K562 (cell line): Measurements from ENCODE around the gene PPP1R37. TPM values are rescaled to one million over a fixed set of nuclear protein-coding genes. Genes with fewer than 3 reads are reported as not detected.
A peak's percentile ranks its signal among the peaks of the same experiment; 100 is the strongest.

Source experiments
- ATAC-seq: fragments of 200-7000 bp; cut with Tn5 transposase; 3 replicates; pipeline ENCODE4 v1.9.1; 2020; ENCODE audit warnings: moderate library complexity
- BruUV-seq: library from RNA; stranded (reverse); fragments of 400-500 nt; replicated peaks from 2 replicates; lab custom pipeline; 2021; lab: Mats Ljungman, UMichigan
- CTCF ChIA-PET: fragments of 300-600 bp; formaldehyde crosslinking; extraction: SDS; loops from one replicate; lab custom pipeline; 2021; ENCODE audit warnings: low intra/inter-chr PET ratio; lab: Yijun Ruan, JAX
- POLR2A ChIA-PET: fragments of 300-600, 350-650 bp; sonication (Branson Sonifier 250); formaldehyde crosslinking; extraction: SDS; loops from one replicate; lab custom pipeline; 2021; ENCODE audit warnings: antibody characterized with exemption, inconsistent platforms; lab: Yijun Ruan, JAX
- DNase-seq, 4 experiments: peaks; one replicate each; pipeline versions ENCODE4 v3.0.0 to v3.0.0-alpha.2; 2011 to 2018; ENCODE audit warnings: low spot score in 3 of 4, mixed read lengths in 3 of 4; ENCODE audit errors: extremely low read depth in 1 of 4
- FAIRE-seq: peaks from 2 replicates; lab custom pipeline; 2011; peaks lifted over from hg19 to GRCh38; lab: Jason Lieb, UNC
- H2AFZ ChIP-seq: 2 replicates; pipeline ENCODE4 v1.6.0; 2011; ENCODE audit warnings: low read depth, low read length, control low read depth, inconsistent platforms
- H3K27ac ChIP-seq: fragments of 200-600 bp; 3 replicates; pipeline ENCODE4 v1.8.0; 2011; ENCODE audit warnings: low read depth, mild to moderate bottlenecking, control low read depth, inconsistent platforms, low read length, moderate library complexity, mixed read lengths; ENCODE audit errors: extremely low read depth
- H3K27me3 ChIP-seq, 2 experiments: fragments of 300-600 bp in 1 of 2; 2 replicates in 1 of 2; 3 replicates in 1 of 2; pipeline versions ENCODE4 v1.6.0 to v1.8.0; 2011; ENCODE audit warnings: inconsistent platforms in 2 of 2, low read length in 2 of 2, mild to moderate bottlenecking in 1 of 2, mixed read lengths in 1 of 2, moderate library complexity in 1 of 2; ENCODE audit not compliant: control insufficient read depth in 2 of 2, insufficient read depth in 2 of 2
- H3K36me3 ChIP-seq: fragments of 300-600 bp; 3 replicates; pipeline ENCODE4 v1.8.0; 2011; ENCODE audit warnings: mild to moderate bottlenecking, low read length, inconsistent platforms; ENCODE audit not compliant: control insufficient read depth, insufficient read depth
- H3K4me1 ChIP-seq, 2 experiments: fragments of 200-600 bp in 1 of 2; replicated peaks in 1 of 2; 2 replicates in 1 of 2; 3 replicates in 1 of 2; pipeline versions ENCODE4 v1.5.1 to v1.8.0; 2011; ENCODE audit warnings: inconsistent platforms in 2 of 2, low read length in 2 of 2, mild to moderate bottlenecking in 1 of 2, mixed read lengths in 1 of 2, moderate library complexity in 1 of 2; ENCODE audit not compliant: control insufficient read depth in 2 of 2, insufficient read depth in 2 of 2
- H3K4me2 ChIP-seq: 2 replicates; pipeline ENCODE4 v1.6.1; 2011; ENCODE audit warnings: low read length, control low read depth, inconsistent platforms, mixed read lengths; ENCODE audit not compliant: insufficient read depth
- H3K4me3 ChIP-seq: fragments of 200-600 bp; sonication (generic), shearing (Covaris generic); 2 replicates; pipeline ENCODE4 v1.5.1; 2016; ENCODE audit warnings: control low read depth, inconsistent platforms
- H3K79me2 ChIP-seq: fragments of 200-600 bp; 3 replicates; pipeline ENCODE4 v1.8.0; 2011; ENCODE audit warnings: low read length, inconsistent platforms; ENCODE audit not compliant: control insufficient read depth, insufficient read depth
- H3K9ac ChIP-seq, 2 experiments: 2 replicates each; pipeline versions ENCODE4 v1.6.0 to v1.6.1; 2011; ENCODE audit warnings: low read depth in 2 of 2, low read length in 2 of 2, control low read depth in 1 of 2, inconsistent platforms in 1 of 2, mild to moderate bottlenecking in 1 of 2, mixed read lengths in 1 of 2; ENCODE audit not compliant: insufficient read depth in 1 of 2
- H3K9me1 ChIP-seq: one replicate; pipeline ENCODE4 v1.6.0; 2011; ENCODE audit warnings: inconsistent platforms, mild to moderate bottlenecking, low read length, moderate library complexity; ENCODE audit not compliant: control insufficient read depth, insufficient read depth
- H3K9me3 ChIP-seq: replicated peaks from 2 replicates; pipeline ENCODE4 v1.5.1; 2011; ENCODE audit warnings: low read depth, low read length, inconsistent platforms; ENCODE audit not compliant: control insufficient read depth, insufficient read depth
- H4K20me1 ChIP-seq: replicated peaks from 2 replicates; pipeline ENCODE4 v1.6.1; 2011; ENCODE audit warnings: low read length, inconsistent platforms, mixed read lengths; ENCODE audit not compliant: control insufficient read depth, insufficient read depth
- FOXP1 ChIP-seq: sonication (generic); formaldehyde crosslinking; IDR thresholded peaks from 2 replicates; pipeline ENCODE4 v1.8.0; 2022; ENCODE audit warnings: mild to moderate bottlenecking, missing genetic modification reagents
- KHSRP ChIP-seq: fragments of 450-650 bp; IDR thresholded peaks from 2 replicates; pipeline ENCODE4 v1.6.1; 2017
- MBD2 ChIP-seq: sonication (generic); IDR thresholded peaks from 2 replicates; pipeline ENCODE4 v1.6.1; 2016; ENCODE audit warnings: low read depth, borderline replicate concordance
- NFIC ChIP-seq: fragments of 450-650 bp; IDR thresholded peaks from 2 replicates; pipeline ENCODE4 v1.6.1; 2017; ENCODE audit warnings: mild to moderate bottlenecking, inconsistent platforms
- RCOR1 ChIP-seq, 2 experiments: IDR thresholded peaks; 2 replicates each; pipeline ENCODE4 v1.6.1; 2012; ENCODE audit warnings: low read depth in 2 of 2, low read length in 2 of 2, borderline replicate concordance in 1 of 2, improper control_type of control experiment in 1 of 2
- SETDB1 ChIP-seq: IDR thresholded peaks from one replicate; pipeline ENCODE4 v1.6.1; 2012; ENCODE audit warnings: low read length, control low read depth, inconsistent platforms
- SPI1 ChIP-seq: IDR thresholded peaks from 2 replicates; pipeline ENCODE4 v1.6.1; 2011; ENCODE audit warnings: low read depth, low read length, control low read depth, borderline replicate concordance
- XRCC4 ChIP-seq: IDR thresholded peaks from one replicate; pipeline ENCODE4 v1.6.1; 2011; ENCODE audit not compliant: insufficient read depth, insufficient read length; ENCODE audit errors: extremely low read depth
- ZNF75A ChIP-seq: fragments of 450-650 bp; formaldehyde crosslinking; IDR thresholded peaks from 2 replicates; pipeline ENCODE4 v1.4.0; 2020; ENCODE audit warnings: mild to moderate bottlenecking
- WGBS: fragments of 100-300 bp; shearing (Covaris generic); methylation state at CpG from one replicate; pipeline ENCODE4 v1.1.6; 2016; ENCODE audit warnings: low coverage, mixed read lengths; ENCODE audit not compliant: insufficient coverage; ENCODE audit errors: missing lambda C conversion rate; 5-methylcytosine and 5-hydroxymethylcytosine counted together
- in situ Hi-C: fragments of 300-500 bp; cut with MboI; formaldehyde crosslinking; loops from 4 replicates; pipeline ENCODE4 v1.15.0; 2018; ENCODE audit warnings: inconsistent platforms, mixed read lengths
- intact Hi-C: fragments of 100-400 bp; cut with micrococcal nuclease; formaldehyde crosslinking; loops from 2 replicates; pipeline ENCODE4 v1.14.2; 2022
- polyA plus RNA-seq, 8 experiments: library from polyadenylated mRNA; depleted of rRNA in 4 of 8; stranded (reverse) in 5 of 8; unstranded in 3 of 8; fragments of >200 nt; fragmentation: Nextera tagmentation in 2 of 8; fragmentation: Illumina TruSeq in 1 of 8; extraction: Ambion mirVana in 2 of 8; extraction: Trizol in 1 of 8; gene quantifications; 2 replicates each; pipeline versions ENCODE4 v1.2.1 to v1.2.3, GENCODE V29; 2011 to 2014; ENCODE audit warnings: inconsistent platforms in 1 of 8, missing spikeins in 1 of 8
- total RNA-seq, 7 experiments: library from RNA; depleted of rRNA in 6 of 7; stranded (reverse); fragments of >200 nt in 6 of 7; fragmentation: Illumina TruSeq in 2 of 7; extraction: Trizol in 2 of 7; gene quantifications; 2 replicates each; pipeline versions ENCODE4 v1.2.1 to v1.2.3, GENCODE V29; 2011 to 2021; ENCODE audit warnings: low replicate concordance in 1 of 7

PPP1R37 gene
- total and polyA plus RNA-seq, 9 of the 15 experiments (the other 6 are each of a cell fraction or from before 2014, with no cell fraction given), result 0.04 to 20.3 (median 7.3) TPM

DNA sequence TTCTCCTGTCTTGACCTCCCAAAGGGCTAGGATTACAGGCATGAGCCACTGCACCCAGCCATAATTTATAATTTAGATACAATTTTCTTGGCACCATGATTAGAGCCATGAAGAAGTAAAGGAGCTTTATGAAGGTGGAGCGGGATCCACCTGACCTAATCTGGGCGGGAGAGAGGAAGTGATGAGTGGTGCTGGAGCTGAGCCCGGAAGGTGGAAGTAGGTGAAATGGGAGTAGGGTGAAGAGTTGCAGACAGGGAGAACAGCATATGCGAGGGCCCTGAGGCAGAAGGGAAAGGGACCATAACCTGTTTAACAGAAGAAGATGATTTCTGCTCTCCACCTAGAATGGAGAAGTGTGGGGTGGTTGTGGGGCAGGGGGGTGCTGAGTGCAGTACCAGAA is 89.8 kb downstream of the PPP1R37 start:
- Histone ChIP-seq H3K4me3 (no peak overlapping the region), H3K36me3 (peaks cover 13% of the 10 kb centered on the region; the same call in 2 of the 3 replicates), H3K9ac (no peak overlapping the region), H2AFZ (no peak overlapping the region), H3K79me2 (peaks cover 33% of the 10 kb centered on the region), H3K9me3 (no peaks in the 10 kb centered on the region), H3K4me1 (peaks cover 14 to 37% of the 10 kb centered on the region in 2 experiments), H3K27ac (no peak overlapping the region), H3K27me3 (no peaks in the 10 kb centered on the region), H4K20me1 (no peaks in the 10 kb centered on the region), H3K9me1 (no peaks in the 10 kb centered on the region), H3K4me2 (no peak overlapping the region)
- ATAC-seq (no peak), FAIRE-seq (no peak), DNase-seq (peak in 1 of 4 experiments; percentile 7)
- CTCF ChIA-PET, result no interaction called here
- no TSS peak for BruUV-seq
- POLR2A ChIA-PET, result interaction anchor here (0.5 to 1.9 kb wide), 6 partner anchors 10 to 157 kb away, joined by 3 to 6 read pairs (median 3); no protein-coding TSS in a partner anchor
- TF ChIP-seq SPI1 (peak; percentile 64; the same call in 1 of the 2 replicates), NFIC (peak; percentile 7; the same call in 1 of the 2 replicates), XRCC4 (no peak)
- WGBS, result 64% methylated on average over 4 of the region's 4 CpGs
- in situ Hi-C loops, result no loop called here
- intact Hi-C loops, result no loop called here

GRCh38 chr19:45184115-45184514 is 91.1 kb downstream of the PPP1R37 start:
- H3K27me3 ChIP-seq, result no peaks in the 10 kb centered on the region
- no peak overlapping the region for H3K27ac ChIP-seq
- H3K9me3 ChIP-seq, result no peaks in the 10 kb centered on the region
- peaks cover 14 to 29% of the 10 kb centered on the region in 2 experiments for H3K4me1 ChIP-seq
- 84% methylated on average over 5 of the region's 5 CpGs for WGBS
- H3K9me1 ChIP-seq, result no peaks in the 10 kb centered on the region
- no peak overlapping the region for H3K9ac ChIP-seq
- no peak for ATAC-seq
- no peak for DNase-seq
- peaks cover 27% of the 10 kb centered on the region for H3K79me2 ChIP-seq
- in situ Hi-C loops (no loop called here), intact Hi-C loops (no loop called here)
- peaks cover 13% of the 10 kb centered on the region; the same call in 2 of the 3 replicates for H3K36me3 ChIP-seq
- no peaks in the 10 kb centered on the region for H4K20me1 ChIP-seq
- no peak for FAIRE-seq
- H3K4me2 ChIP-seq, result no peak overlapping the region
- POLR2A ChIA-PET, result no interaction called here
- CTCF ChIA-PET, result no interaction called here
- BruUV-seq, result no TSS peak
- TF ChIP-seq KHSRP (no peak), FOXP1 (CRISPR knock-in tag) (no peak), RCOR1 (IDR thresholded peaks at IDR 0.05; ENCODE audit: borderline replicate concordance in 1 of 2, low read depth in 2 of 2, low read length in 2 of 2) (no peak), SETDB1 (no peak), MBD2 (no peak), SPI1 (peak; percentile 86), ZNF75A (CRISPR knock-in tag) (no peak)
- no peak overlapping the region for H3K4me3 ChIP-seq
- no peak overlapping the region for H2AFZ ChIP-seq
